ENCODE measurements around the gene MVD.

MVD gene, protein sequence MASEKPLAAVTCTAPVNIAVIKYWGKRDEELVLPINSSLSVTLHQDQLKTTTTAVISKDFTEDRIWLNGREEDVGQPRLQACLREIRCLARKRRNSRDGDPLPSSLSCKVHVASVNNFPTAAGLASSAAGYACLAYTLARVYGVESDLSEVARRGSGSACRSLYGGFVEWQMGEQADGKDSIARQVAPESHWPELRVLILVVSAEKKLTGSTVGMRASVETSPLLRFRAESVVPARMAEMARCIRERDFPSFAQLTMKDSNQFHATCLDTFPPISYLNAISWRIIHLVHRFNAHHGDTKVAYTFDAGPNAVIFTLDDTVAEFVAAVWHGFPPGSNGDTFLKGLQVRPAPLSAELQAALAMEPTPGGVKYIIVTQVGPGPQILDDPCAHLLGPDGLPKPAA

DNA sequence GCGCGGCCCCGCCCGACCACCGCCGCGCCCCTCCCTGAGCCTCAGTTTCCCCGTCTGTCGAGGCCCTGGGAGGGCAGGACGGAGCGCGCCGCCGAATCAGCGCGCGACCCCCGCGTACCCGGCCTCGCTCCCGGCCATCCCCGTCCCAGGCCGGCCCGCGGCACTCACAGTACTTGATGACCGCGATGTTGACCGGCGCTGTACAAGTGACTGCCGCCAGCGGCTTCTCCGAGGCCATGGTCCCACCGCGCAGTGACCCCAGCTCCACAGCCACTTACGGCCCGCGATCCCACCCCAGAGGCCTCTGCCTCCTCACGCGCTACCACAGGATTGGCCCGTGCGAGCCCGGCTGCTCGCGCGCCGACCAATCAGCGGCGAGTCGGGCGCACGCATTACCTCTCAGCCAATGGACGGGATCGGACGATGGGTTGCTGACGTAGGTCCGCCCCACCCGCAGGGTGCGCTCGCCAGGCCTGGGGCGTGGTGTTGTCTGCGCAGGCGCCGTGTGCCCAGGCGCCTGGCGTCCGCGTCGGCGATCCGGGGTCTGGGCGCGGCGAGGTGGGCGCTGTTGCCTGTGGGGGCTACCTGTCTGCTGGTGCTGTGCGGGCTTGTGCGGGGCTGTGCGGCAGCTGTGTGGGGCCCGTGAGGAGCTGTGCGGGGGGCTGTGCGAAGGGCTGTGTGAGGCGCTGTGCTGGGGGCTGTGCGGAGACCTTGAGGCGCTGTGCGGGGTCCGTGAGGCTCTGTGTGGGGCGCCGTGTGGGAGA is at the start of gene MVD:
MVD (minus strand) TSS at position 249 of the 764 bp plus-strand sequence; CDS start at position 238, 11 bp downstream.
- FAIRE-seq = peak; percentile 70
- peak; percentile 100 for DNase-seq (ENCODE audit: insufficient read length, low spot score)
- TF ChIP-seq POLR2A (IDR thresholded peaks at IDR 0.05; ENCODE audit: low read depth, low read length) = peak; percentile 98

GRCh38 chr16:88712362-88712979 is 49.6 kb upstream of the MVD start:
- no peak for FAIRE-seq

GRCh38 chr16:88711750-88712340 is 49.0 kb upstream of the MVD start:
- no peak for FAIRE-seq
- no peak for TF ChIP-seq POLR2A (IDR thresholded peaks at IDR 0.05; ENCODE audit: low read depth, low read length)
- no peak for DNase-seq (ENCODE audit: insufficient read length, low spot score)

More at GRCh38 chr16:88712362-88712979, 49.6 kb upstream of the MVD start:
- no peak for DNase-seq (ENCODE audit: insufficient read length, low spot score)
- TF ChIP-seq POLR2A (IDR thresholded peaks at IDR 0.05; ENCODE audit: low read depth, low read length) = no peak

GRCh38 chr16:88710556-88710955 is 47.7 kb upstream of the MVD start:
- no peak for TF ChIP-seq POLR2A (IDR thresholded peaks at IDR 0.05; ENCODE audit: low read depth, low read length)
- DNase-seq (ENCODE audit: insufficient read length, low spot score) (no peak), FAIRE-seq (no peak)

GRCh38 chr16:88706965-88707826 is 44.3 kb upstream of the MVD start:
- DNase-seq (ENCODE audit: insufficient read length, low spot score) = no peak
- TF ChIP-seq POLR2A (IDR thresholded peaks at IDR 0.05; ENCODE audit: low read depth, low read length) = no peak
- no peak for FAIRE-seq

DNA sequence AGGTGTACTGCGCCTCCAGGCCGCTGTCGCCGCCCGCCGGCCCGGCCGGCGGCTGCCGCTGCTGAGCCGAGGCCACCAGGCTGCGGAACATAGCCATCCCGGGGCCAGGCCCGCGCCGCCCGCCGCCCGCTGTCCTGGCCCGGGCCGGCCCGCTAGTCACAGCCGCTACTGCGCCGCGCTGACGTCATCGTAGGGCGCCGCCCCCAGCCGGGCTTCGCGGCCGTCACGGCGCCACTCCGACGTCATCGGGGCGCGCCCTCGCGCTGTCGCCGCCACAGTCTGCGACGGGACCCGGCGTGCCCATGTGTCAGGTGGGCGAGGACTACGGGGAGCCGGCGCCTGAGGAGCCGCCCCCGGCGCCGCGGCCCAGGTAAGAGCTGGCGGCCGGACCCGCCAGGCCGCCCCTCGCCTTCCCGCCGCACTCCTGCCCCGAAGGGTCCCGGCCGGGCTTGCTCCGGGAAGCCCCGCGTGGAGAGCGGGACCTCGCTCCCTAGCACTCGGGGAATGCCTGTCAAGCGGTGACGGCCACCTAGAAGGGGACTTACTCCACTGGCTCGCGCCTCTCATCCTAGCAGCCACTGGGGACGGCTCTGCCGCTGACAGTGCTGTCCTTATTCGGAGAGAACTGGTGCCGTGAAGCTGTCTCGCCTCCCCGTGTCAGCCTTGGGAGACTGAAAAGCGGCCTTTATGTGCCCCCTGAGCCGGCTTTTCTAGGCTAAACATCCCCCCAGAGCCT is 43.5 kb upstream of the MVD start, which contains the start of the genes CTU2 and RNF166:
CTU2 (plus strand) TSS at position 275 of the 736 bp plus-strand sequence; CDS start at position 303, 28 bp downstream.
RNF166 (minus strand) TSS at position 180 of the 736 bp plus-strand sequence; CDS start at position 97, 83 bp downstream.
- peak; percentile 84 for TF ChIP-seq POLR2A (IDR thresholded peaks at IDR 0.05; ENCODE audit: low read depth, low read length)
- no peak for FAIRE-seq
- DNase-seq (ENCODE audit: insufficient read length, low spot score) = peak; percentile 97

DNA sequence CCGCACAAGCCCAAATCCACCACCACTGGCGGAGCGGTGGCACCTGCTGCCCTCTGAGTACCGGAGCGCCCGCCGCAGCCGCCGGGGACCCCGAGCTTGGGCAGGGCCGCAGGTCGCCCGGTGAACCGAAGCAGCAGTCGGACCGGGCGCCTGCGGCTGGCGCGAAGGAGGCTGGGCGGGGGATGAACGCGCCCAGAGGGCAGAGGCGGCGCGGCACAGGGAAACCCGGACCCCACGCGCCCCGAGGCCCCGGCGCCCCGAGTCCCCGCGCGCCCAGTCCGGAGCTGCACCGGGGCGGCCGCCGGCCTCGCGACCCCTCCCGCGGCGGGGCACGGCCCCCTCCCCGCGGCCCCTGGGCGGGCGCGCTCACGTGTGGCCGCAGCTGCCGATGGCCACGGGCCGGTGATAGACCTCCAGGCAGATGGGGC is 42.9 kb upstream of the MVD start:
- TF ChIP-seq POLR2A (IDR thresholded peaks at IDR 0.05; ENCODE audit: low read depth, low read length) = no peak
- DNase-seq (ENCODE audit: insufficient read length, low spot score) = no peak
- no peak for FAIRE-seq

GRCh38 chr16:88705076-88705684 is 42.3 kb upstream of the MVD start:
- no peak for TF ChIP-seq POLR2A (IDR thresholded peaks at IDR 0.05; ENCODE audit: low read depth, low read length)
- FAIRE-seq (no peak), DNase-seq (ENCODE audit: insufficient read length, low spot score) (no peak)

DNA sequence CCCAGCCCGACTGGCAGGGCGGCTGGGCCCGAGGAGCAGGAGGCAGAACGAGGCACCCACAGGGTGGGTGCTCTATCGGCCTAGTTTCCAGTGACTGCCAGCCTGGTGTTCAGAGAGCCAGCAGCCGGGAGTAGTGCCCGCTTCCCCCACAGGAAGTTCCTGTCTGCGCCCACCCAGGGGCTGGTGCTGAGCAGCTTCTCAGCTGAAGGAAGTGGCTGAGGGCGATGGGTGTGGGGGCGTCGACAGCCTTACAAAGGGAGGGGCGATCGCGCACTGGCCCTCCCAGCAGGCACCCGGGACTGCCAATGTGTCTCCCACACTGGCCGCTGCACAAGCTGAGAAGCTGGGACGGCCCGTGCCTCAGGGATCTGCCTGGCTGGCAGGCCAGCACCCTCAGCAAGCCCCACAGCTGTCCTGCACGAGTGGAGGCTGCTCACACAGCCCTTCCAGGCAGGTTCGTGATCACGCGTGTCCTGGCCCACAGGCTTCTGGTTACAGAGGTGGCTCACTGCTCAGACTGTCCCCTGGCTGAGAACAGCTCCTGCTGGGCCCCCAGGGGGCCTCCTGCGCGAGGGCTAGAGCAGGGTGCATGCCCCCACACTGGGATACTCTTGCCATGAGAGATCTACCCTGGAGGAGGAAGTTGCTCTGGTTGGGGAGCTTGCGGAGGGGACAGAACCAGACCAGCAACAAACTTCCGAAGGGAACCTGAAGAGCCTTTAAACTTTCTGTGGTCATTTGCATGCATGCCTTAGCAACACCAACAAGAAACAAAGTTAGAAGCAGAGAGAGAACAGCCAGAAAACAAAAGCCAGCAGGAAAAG is 40.8 kb upstream of the MVD start:
- FAIRE-seq (no peak), DNase-seq (ENCODE audit: insufficient read length, low spot score) (no peak)
- TF ChIP-seq POLR2A (IDR thresholded peaks at IDR 0.05; ENCODE audit: low read depth, low read length) = no peak

DNA sequence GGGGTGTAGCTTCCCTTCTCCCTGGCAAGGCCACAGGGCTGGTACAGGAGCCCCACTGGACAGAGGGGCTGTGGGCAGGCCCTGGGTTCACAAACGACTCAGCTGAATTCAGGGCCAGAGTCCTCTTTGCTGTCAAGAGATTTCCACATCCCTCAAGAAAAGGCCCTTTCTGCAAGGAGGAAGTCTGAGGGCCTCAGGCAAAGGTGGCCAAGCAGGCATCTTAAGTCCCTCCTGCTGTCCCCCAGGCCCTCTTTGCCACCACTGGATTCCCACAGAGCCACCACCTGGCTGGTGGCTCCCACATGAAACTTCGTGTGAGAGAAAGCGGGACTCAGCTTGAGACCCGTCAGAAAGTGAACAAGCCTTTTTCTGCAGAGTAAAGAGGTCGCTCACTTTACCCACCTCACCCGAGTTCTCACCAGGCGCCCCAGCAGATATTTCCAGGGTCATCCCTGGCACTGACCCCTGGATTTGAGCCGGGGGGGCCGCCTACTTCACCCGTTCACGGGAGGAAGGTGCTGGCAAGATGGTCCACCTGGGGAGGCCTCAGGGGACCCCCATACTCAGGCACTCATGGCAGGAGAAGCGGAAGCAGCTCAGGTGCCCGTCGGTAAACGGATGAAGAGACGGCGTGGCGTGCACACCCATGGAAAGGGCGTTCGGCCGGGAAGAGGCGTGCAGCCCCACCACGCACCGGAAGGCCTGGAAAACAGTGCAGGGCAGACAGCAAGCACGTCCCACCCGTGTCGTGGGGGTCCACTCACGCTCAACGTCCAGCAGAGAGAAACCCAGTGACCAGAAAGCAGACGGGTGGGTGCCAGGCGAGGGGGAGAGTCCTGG is 39.7 kb upstream of the MVD start:
- FAIRE-seq = no peak
- DNase-seq (ENCODE audit: insufficient read length, low spot score) = no peak
- TF ChIP-seq POLR2A (IDR thresholded peaks at IDR 0.05; ENCODE audit: low read depth, low read length) = no peak
